GM23338 (cell line): ENCODE data around the gene PNLIPRP3. TPM values are rescaled to one million over a fixed set of nuclear protein-coding genes. Genes with fewer than 3 reads are reported as not detected.

Experiments
- ATAC-seq: fragments of 200-7000 bp; cut with Tn5 transposase; 3 replicates; pipeline ENCODE4 v1.9.1; 2020
- DNase-seq: peaks from one replicate; pipeline ENCODE4 v3.0.0-alpha.2; 2015; ENCODE audit warnings: low spot score
- H2AFZ ChIP-seq: fragments of 200-600 bp; sonication (generic); 2 replicates; pipeline ENCODE4 v1.8.0; 2016; ENCODE audit warnings: antibody characterized with exemption, mild to moderate bottlenecking, moderate library complexity
- H3F3A ChIP-seq: fragments of 200-600 bp; sonication (generic); replicated peaks from 2 replicates; pipeline ENCODE4 v1.8.0; 2017; ENCODE audit warnings: antibody characterized with exemption, mixed run types, low read depth
- H3K27ac ChIP-seq: fragments of 200-600 bp; sonication (generic); 2 replicates; pipeline ENCODE4 v1.6.1; 2016; ENCODE audit warnings: low read depth
- H3K27me3 ChIP-seq: fragments of 200-600 bp; sonication (generic); 2 replicates; pipeline ENCODE4 v1.8.0; 2016; ENCODE audit warnings: mild to moderate bottlenecking, mixed run types, moderate library complexity; ENCODE audit not compliant: insufficient read depth
- H3K36me3 ChIP-seq: fragments of 200-600 bp; sonication (generic); 2 replicates; pipeline ENCODE4 v1.8.0; 2016; ENCODE audit warnings: mild to moderate bottlenecking; ENCODE audit not compliant: insufficient read depth
- H3K4me1 ChIP-seq: fragments of 200-600 bp; sonication (generic); 2 replicates; pipeline ENCODE4 v1.8.0; 2016; ENCODE audit warnings: mild to moderate bottlenecking, moderate library complexity; ENCODE audit not compliant: insufficient read depth
- H3K4me2 ChIP-seq: fragments of 200-600 bp; sonication (generic); 2 replicates; pipeline ENCODE4 v1.7.1; 2017; ENCODE audit warnings: mixed run types
- H3K4me3 ChIP-seq: fragments of 200-600 bp; sonication (generic); 2 replicates; pipeline ENCODE4 v1.6.1; 2016; ENCODE audit warnings: mixed run types
- H3K79me2 ChIP-seq: fragments of 200-600 bp; sonication (generic); replicated peaks from 2 replicates; pipeline ENCODE4 v1.8.0; 2017; ENCODE audit warnings: mild to moderate bottlenecking; ENCODE audit not compliant: insufficient read depth
- H3K9me2 ChIP-seq: fragments of 200-600 bp; sonication (generic); 2 replicates; pipeline ENCODE4 v1.8.0; 2017; ENCODE audit not compliant: insufficient read depth
- H4K20me1 ChIP-seq: fragments of 200-600 bp; sonication (generic); replicated peaks from 2 replicates; pipeline ENCODE4 v1.8.0; 2017; ENCODE audit warnings: mild to moderate bottlenecking; ENCODE audit not compliant: insufficient read depth
- H3K27ac Mint-ChIP-seq: 2 replicates; pipeline ENCODE4 v1.8.0; 2020; ENCODE audit warnings: inconsistent platforms, mild to moderate bottlenecking, moderate library complexity, mixed read lengths
- H3K27me3 Mint-ChIP-seq: 3 replicates; pipeline ENCODE4 v1.8.0; 2022; ENCODE audit warnings: low read depth, mild to moderate bottlenecking, moderate library complexity, mixed read lengths, inconsistent platforms; ENCODE audit not compliant: insufficient read depth, poor library complexity
- H3K36me3 Mint-ChIP-seq: 3 replicates; pipeline ENCODE4 v1.8.0; 2021; ENCODE audit warnings: low read depth, mild to moderate bottlenecking, inconsistent platforms, moderate library complexity, mixed read lengths
- H3K4me1 Mint-ChIP-seq: 3 replicates; pipeline ENCODE4 v1.8.0; 2020; ENCODE audit warnings: mild to moderate bottlenecking, inconsistent platforms, mixed read lengths
- H3K4me3 Mint-ChIP-seq: 3 replicates; pipeline ENCODE4 v1.8.0; 2021; ENCODE audit warnings: moderate library complexity, mild to moderate bottlenecking, inconsistent platforms, mixed read lengths
- H3K9me3 Mint-ChIP-seq: 3 replicates; pipeline ENCODE4 v1.8.0; 2020; ENCODE audit warnings: moderate library complexity, mild to moderate bottlenecking, inconsistent platforms, mixed read lengths
- CREB1 ChIP-seq: fragments of 250-450 bp; sonication (Bioruptor Pico); IDR thresholded peaks from 2 replicates; pipeline ENCODE4 v1.5.0; 2020; ENCODE audit warnings: low read depth, mild to moderate bottlenecking, moderate library complexity
- CTCF ChIP-seq, 2 experiments: fragments of 200-600 bp in 1 of 2; sonication (generic) in 1 of 2; conservative IDR thresholded peaks; 2 replicates each; pipeline versions ENCODE4 v1.5.1 to v1.6.1; 2016 to 2017; ENCODE audit warnings: antibody characterized with exemption in 2 of 2, low read depth in 2 of 2, mild to moderate bottlenecking in 2 of 2, moderate library complexity in 1 of 2
- ETS1 ChIP-seq: IDR thresholded peaks from 2 replicates; pipeline ENCODE4 v1.6.1; 2016; ENCODE audit warnings: antibody characterized with exemption
- EZH2 ChIP-seq: fragments of 200-600 bp; sonication (generic); IDR thresholded peaks from one replicate; pipeline ENCODE4 v1.8.0; 2017; ENCODE audit warnings: antibody characterized with exemption, mild to moderate bottlenecking, low read depth; ENCODE audit not compliant: unreplicated experiment
- JUNB ChIP-seq: IDR thresholded peaks from one replicate; pipeline ENCODE4 v1.6.1; 2016; ENCODE audit warnings: antibody characterized with exemption; ENCODE audit not compliant: unreplicated experiment
- POLR2AphosphoS5 ChIP-seq: IDR thresholded peaks from 2 replicates; pipeline ENCODE4 v1.6.1; 2016; ENCODE audit warnings: antibody characterized with exemption, low read depth
- REST ChIP-seq: IDR thresholded peaks from one replicate; pipeline ENCODE4 v1.6.1; 2018; ENCODE audit warnings: antibody characterized with exemption; ENCODE audit not compliant: unreplicated experiment
- ZNF462 ChIP-seq: fragments of 250-450 bp; sonication (Bioruptor Pico); IDR thresholded peaks from 2 replicates; pipeline ENCODE4 v1.5.0; 2020; ENCODE audit warnings: mild to moderate bottlenecking, moderate library complexity
- polyA plus RNA-seq: library from polyadenylated mRNA; unstranded; fragments of >200 nt; fragmentation: Nextera tagmentation; extraction: Ambion mirVana; gene quantifications from 2 replicates; pipeline ENCODE4 v1.2.1, GENCODE V29; 2016
- total RNA-seq: library from RNA; depleted of rRNA; stranded (reverse); fragments of >200 nt; shearing (Covaris generic); gene quantifications from 2 replicates; pipeline ENCODE4 v1.2.3, GENCODE V29; 2014

Gene PNLIPRP3
- total and polyA plus RNA-seq, 2 experiments from 2014 or later = not detected

- H4K20me1 ChIP-seq = no peaks in the 10 kb centered on the region
- H3K79me2 ChIP-seq = no peaks in the 10 kb centered on the region
- H2AFZ ChIP-seq = peak overlapping the region; percentile 85; the same call in 1 of the 2 replicates
- TF ChIP-seq EZH2 = no peak
- H3K36me3 Mint-ChIP-seq = peaks cover 8% of the 10 kb centered on the region; the same call in 2 of the 3 replicates
- H3K4me1 Mint-ChIP-seq = peaks cover 10% of the 10 kb centered on the region; the same call in 2 of the 3 replicates
- H3K9me3 Mint-ChIP-seq = peaks cover 11% of the 10 kb centered on the region; the same call in 2 of the 3 replicates
- H3K36me3 ChIP-seq = no peaks in the 10 kb centered on the region
- H3K9me2 ChIP-seq = no peaks in the 10 kb centered on the region
- no peak overlapping the region for H3K27ac Mint-ChIP-seq
- H3K27ac ChIP-seq = no peak overlapping the region
- peak; percentile 30 for DNase-seq
- H3K4me3 ChIP-seq = no peak overlapping the region
- peaks cover 2% of the 10 kb centered on the region for H3K27me3 Mint-ChIP-seq
- H3K4me3 Mint-ChIP-seq = no peak overlapping the region
- H3K27me3 ChIP-seq = no peaks in the 10 kb centered on the region
- peak; percentile 74 for ATAC-seq
- peaks cover 6% of the 10 kb centered on the region; the same call in 1 of the 2 replicates for H3K4me1 ChIP-seq
- H3F3A ChIP-seq = no peaks in the 10 kb centered on the region
- no peak overlapping the region for H3K4me2 ChIP-seq
These were observed 29.4 kb upstream of the PNLIPRP3 start for GRCh38 chr10:116398224-116398623.

GRCh38 chr10:116402858-116403257 is 24.8 kb upstream of the PNLIPRP3 start:
- Histone ChIP-seq H2AFZ (no peak overlapping the region), H3K4me3 (no peak overlapping the region), H4K20me1 (no peaks in the 10 kb centered on the region), H3K79me2 (no peaks in the 10 kb centered on the region), H3K4me2 (no peak overlapping the region), H3K9me2 (no peaks in the 10 kb centered on the region), H3K4me1 (peaks cover 6% of the 10 kb centered on the region; the same call in 1 of the 2 replicates), H3K27me3 (no peaks in the 10 kb centered on the region), H3K36me3 (no peaks in the 10 kb centered on the region), H3F3A (no peaks in the 10 kb centered on the region), H3K27ac (no peak overlapping the region)
- TF ChIP-seq EZH2 (no peak), ZNF462 (CRISPR knock-in tag) (no peak), REST (no peak), JUNB (no peak), CTCF (conservative IDR thresholded peaks at IDR 0.05; ENCODE audit: low read depth in 2 of 2) (no peak), CREB1 (CRISPR knock-in tag) (no peak), ETS1 (no peak), POLR2AphosphoS5 (no peak)
- H3K27me3 Mint-ChIP-seq = no peaks in the 10 kb centered on the region
- no peaks in the 10 kb centered on the region for H3K36me3 Mint-ChIP-seq
- H3K9me3 Mint-ChIP-seq = no peaks in the 10 kb centered on the region
- no peak overlapping the region for H3K27ac Mint-ChIP-seq
- ATAC-seq = no peak
- H3K4me1 Mint-ChIP-seq = peaks cover 7% of the 10 kb centered on the region; the same call in 2 of the 3 replicates
- H3K4me3 Mint-ChIP-seq = no peak overlapping the region
- no peak for DNase-seq
